Smooth muscle cell (in vitro differentiated cells): ENCODE measurements around the gene ARAP1. TPM values are rescaled to one million over a fixed set of nuclear protein-coding genes. Genes with fewer than 3 reads are reported as not detected.

Experiments
- DNase-seq: peaks from one replicate; lab custom pipeline; 2025; ENCODE audit not compliant: unreplicated experiment; lab: John Stamatoyannopoulos, UW
- H2AFZ ChIP-seq: fragments of 200-600 bp; sonication (generic); 2 replicates; pipeline ENCODE4 v1.6.0; 2016; ENCODE audit warnings: antibody characterized with exemption, low read depth, mild to moderate bottlenecking
- H3F3A ChIP-seq: fragments of 200-600 bp; sonication (generic); 2 replicates; pipeline ENCODE4 v1.6.0; 2017; ENCODE audit warnings: antibody characterized with exemption, low read depth
- H3K27ac ChIP-seq: fragments of 200-600 bp; sonication (generic); 2 replicates; pipeline ENCODE4 v1.5.1; 2016; ENCODE audit warnings: low read depth, mild to moderate bottlenecking
- H3K27me3 ChIP-seq: fragments of 200-600 bp; sonication (generic); 2 replicates; pipeline ENCODE4 v1.6.1; 2016; ENCODE audit warnings: low read depth, mild to moderate bottlenecking
- H3K36me3 ChIP-seq: fragments of 200-600 bp; sonication (generic); 2 replicates; pipeline ENCODE4 v1.5.1; 2016; ENCODE audit warnings: low read depth
- H3K4me1 ChIP-seq: fragments of 200-600 bp; sonication (generic); 2 replicates; pipeline ENCODE4 v1.5.1; 2016; ENCODE audit warnings: low read depth
- H3K4me2 ChIP-seq: fragments of 200-600 bp; sonication (generic); 2 replicates; pipeline ENCODE4 v1.6.0; 2016; ENCODE audit warnings: mild to moderate bottlenecking
- H3K4me3 ChIP-seq: fragments of 200-600 bp; sonication (generic); 2 replicates; pipeline ENCODE4 v1.5.1; 2016; ENCODE audit warnings: mild to moderate bottlenecking
- H3K79me2 ChIP-seq: fragments of 200-600 bp; sonication (generic); 2 replicates; pipeline ENCODE4 v1.6.0; 2016; ENCODE audit warnings: low read depth, mild to moderate bottlenecking
- H3K9ac ChIP-seq: fragments of 200-600 bp; sonication (generic); 2 replicates; pipeline ENCODE4 v1.6.0; 2016; ENCODE audit warnings: low read depth
- H3K9me3 ChIP-seq: fragments of 200-600 bp; sonication (generic); replicated peaks from 2 replicates; pipeline ENCODE4 v1.5.1; 2016; ENCODE audit warnings: low read depth
- H4K20me1 ChIP-seq: fragments of 200-600 bp; sonication (generic); 2 replicates; pipeline ENCODE4 v1.6.0; 2016; ENCODE audit warnings: low read depth
- CTCF ChIP-seq: fragments of 200-600 bp; sonication (generic); IDR thresholded peaks from 2 replicates; pipeline ENCODE4 v1.5.1; 2017; ENCODE audit warnings: borderline replicate concordance, mild to moderate bottlenecking, antibody characterized with exemption; ENCODE audit not compliant: insufficient read depth, poor library complexity, severe bottlenecking
- WGBS: methylation state at CpG from one replicate; pipeline ENCODE4 v1.1.7; 2016; ENCODE audit warnings: low lambda C conversion rate; 5-methylcytosine and 5-hydroxymethylcytosine counted together
- polyA plus RNA-seq: library from polyadenylated mRNA; unstranded; fragments of >200 nt; fragmentation: Nextera tagmentation; extraction: Ambion mirVana; gene quantifications from 2 replicates; pipeline ENCODE4 v1.2.1, GENCODE V29; 2016
- total RNA-seq: library from RNA; depleted of rRNA; stranded (reverse); fragments of >200 nt; gene quantifications from 2 replicates; pipeline ENCODE4 v1.2.3, GENCODE V29; 2014

The ARAP1 gene
- total and polyA plus RNA-seq, 2 experiments from 2014 or later: 45.2 to 45.6 TPM

GRCh38 chr11:72652873-72653630 is 99.2 kb downstream of the ARAP1 start:
- H2AFZ ChIP-seq: no peak overlapping the region
- no peak overlapping the region for H3K4me2 ChIP-seq
- H3F3A ChIP-seq: no peaks in the 10 kb centered on the region
- peaks cover 5% of the 10 kb centered on the region for H3K4me1 ChIP-seq
- H3K79me2 ChIP-seq: no peaks in the 10 kb centered on the region
- H4K20me1 ChIP-seq: no peaks in the 10 kb centered on the region
- TF ChIP-seq CTCF: no peak
- H3K27me3 ChIP-seq: peaks cover 10% of the 10 kb centered on the region
- H3K27ac ChIP-seq: no peak overlapping the region
- WGBS: 56% methylated on average over 13 of the region's 13 CpGs
- DNase-seq: no peak
- H3K36me3 ChIP-seq: no peaks in the 10 kb centered on the region
- H3K9me3 ChIP-seq: no peaks in the 10 kb centered on the region
- no peak overlapping the region for H3K4me3 ChIP-seq
- no peak overlapping the region for H3K9ac ChIP-seq

GRCh38 chr11:72652133-72652532 is 100.1 kb downstream of the ARAP1 start:
- Histone ChIP-seq H2AFZ (no peak overlapping the region), H4K20me1 (no peaks in the 10 kb centered on the region), H3K79me2 (no peaks in the 10 kb centered on the region), H3K4me1 (peaks cover 5% of the 10 kb centered on the region), H3K36me3 (no peaks in the 10 kb centered on the region), H3K9ac (no peak overlapping the region), H3K27ac (no peak overlapping the region), H3K27me3 (peaks cover 10% of the 10 kb centered on the region), H3F3A (no peaks in the 10 kb centered on the region), H3K9me3 (no peaks in the 10 kb centered on the region), H3K4me3 (no peak overlapping the region), H3K4me2 (no peak overlapping the region)
- DNase-seq: no peak
- TF ChIP-seq CTCF: no peak

- H3K4me2 ChIP-seq: no peak overlapping the region
- H2AFZ ChIP-seq: no peak overlapping the region
- H3K27ac ChIP-seq: no peak overlapping the region
- no peaks in the 10 kb centered on the region for H4K20me1 ChIP-seq
- H3K9ac ChIP-seq: no peak overlapping the region
- no peaks in the 10 kb centered on the region for H3K36me3 ChIP-seq
- no peaks in the 10 kb centered on the region for H3F3A ChIP-seq
- no peak overlapping the region for H3K4me3 ChIP-seq
- no peaks in the 10 kb centered on the region for H3K9me3 ChIP-seq
- 81% methylated on average over 5 of the region's 5 CpGs for WGBS
- H3K4me1 ChIP-seq: no peaks in the 10 kb centered on the region
- no peak for TF ChIP-seq CTCF
- DNase-seq: no peak
- H3K79me2 ChIP-seq: no peaks in the 10 kb centered on the region
- peaks cover 10% of the 10 kb centered on the region for H3K27me3 ChIP-seq
Observed at GRCh38 chr11:72649215-72649976, 102.8 kb downstream of the ARAP1 start.
